Dedifferentiated amniotic fluid mesenchymal stem cell (primary cell): Measurements from ENCODE around the gene ASAH2B.
"Not testable (repeated sequence)": the region's sequence is repeated elsewhere in the genome, so short reads cannot be mapped to it uniquely, and the experiment has no call there.

Experiments
- DNase-seq: peaks from one replicate; pipeline ENCODE4 v3.0.0-alpha.2; 2016; ENCODE audit errors: extremely low spot score

Gene ASAH2B

GRCh38 chr10:50739618-50740292 lies at the start of gene ASAH2B:
TSS of gene ASAH2B (plus strand) at chr10:50739936. CDS start at chr10:50745131, 5,195 bp downstream.
- peak; percentile 49 for DNase-seq

- not testable (repeated sequence) for DNase-seq
Measured at GRCh38 chr10:50697819-50698218, 41.9 kb upstream of the ASAH2B start.

- DNase-seq = not testable (repeated sequence)
Measured at GRCh38 chr10:50701947-50702346, 37.8 kb upstream of the ASAH2B start.

- DNase-seq = not testable (repeated sequence)
Measured at GRCh38 chr10:50702997-50703396, 36.7 kb upstream of the ASAH2B start.

GRCh38 chr10:50704436-50705079 lies 35.2 kb upstream of the ASAH2B start:
- DNase-seq = not testable (repeated sequence)

- not testable (repeated sequence) for DNase-seq
Measured at GRCh38 chr10:50706006-50706405, 33.7 kb upstream of the ASAH2B start.

- DNase-seq = not testable (repeated sequence)
Measured at GRCh38 chr10:50710241-50710640, 29.5 kb upstream of the ASAH2B start.

- DNase-seq = not testable (repeated sequence)
Measured at GRCh38 chr10:50723812-50724211, 15.9 kb upstream of the ASAH2B start.

- not testable (repeated sequence) for DNase-seq
Measured at GRCh38 chr10:50728112-50728511, 11.6 kb upstream of the ASAH2B start.

GRCh38 chr10:50738987-50739617 lies 634 bp upstream of the ASAH2B start:
- DNase-seq = not testable (repeated sequence)

- DNase-seq = peak; percentile 35
Measured at GRCh38 chr10:50740293-50740648, 535 bp downstream of the ASAH2B start.

- not testable (repeated sequence) for DNase-seq
Measured at GRCh38 chr10:50742820-50743219, 3.1 kb downstream of the ASAH2B start.

- not testable (repeated sequence) for DNase-seq
Measured at GRCh38 chr10:50766774-50767513, 27.2 kb downstream of the ASAH2B start.

GRCh38 chr10:50772042-50772441 lies 32.3 kb downstream of the ASAH2B start:
- DNase-seq = not testable (repeated sequence)

GRCh38 chr10:50774868-50775267 lies 35.1 kb downstream of the ASAH2B start:
- DNase-seq = not testable (repeated sequence)

- not testable (repeated sequence) for DNase-seq
Measured at GRCh38 chr10:50780036-50780435, 40.3 kb downstream of the ASAH2B start.

GRCh38 chr10:50782017-50782416 lies 42.3 kb downstream of the ASAH2B start:
- not testable (repeated sequence) for DNase-seq

- DNase-seq = not testable (repeated sequence)
Measured at GRCh38 chr10:50787962-50788361, 48.2 kb downstream of the ASAH2B start.

- no peak for DNase-seq
Measured at GRCh38 chr10:50788951-50789945, 49.5 kb downstream of the ASAH2B start.

- DNase-seq = no peak
Measured at GRCh38 chr10:50794490-50794889, 54.8 kb downstream of the ASAH2B start.

- no peak for DNase-seq
Measured at GRCh38 chr10:50796693-50797092, 57.0 kb downstream of the ASAH2B start.
